ENCODE results near the gene ANKS1B. TPM values are rescaled to one million over a fixed set of nuclear protein-coding genes. Genes with fewer than 3 reads are reported as not detected.

ANKS1B gene
- total RNA-seq, 1 experiment from 2014 or later = not detected

GRCh38 chr12:98816720-98817119 lies 1168.0 kb downstream of the ANKS1B start:
- DNase-seq (ENCODE audit: low spot score) = no peak
- in situ Hi-C loops (cut with HindIII; ENCODE audit: low sequenced_read_pairs) = no loop called here

GRCh38 chr12:98814254-98814653 lies 1170.5 kb downstream of the ANKS1B start:
- DNase-seq (ENCODE audit: low spot score) = no peak
- in situ Hi-C loops (cut with HindIII; ENCODE audit: low sequenced_read_pairs) = no loop called here

GRCh38 chr12:98812225-98812624 lies 1172.5 kb downstream of the ANKS1B start:
- in situ Hi-C loops (cut with HindIII; ENCODE audit: low sequenced_read_pairs) = no loop called here
- no peak for DNase-seq (ENCODE audit: low spot score)

GRCh38 chr12:98808243-98808875 lies 1176.4 kb downstream of the ANKS1B start:
- in situ Hi-C loops (cut with HindIII; ENCODE audit: low sequenced_read_pairs) = no loop called here
- no peak for DNase-seq (ENCODE audit: low spot score)

GRCh38 chr12:98807187-98807586 lies 1177.5 kb downstream of the ANKS1B start:
- no peak for DNase-seq (ENCODE audit: low spot score)
- in situ Hi-C loops (cut with HindIII; ENCODE audit: low sequenced_read_pairs) = no loop called here

GRCh38 chr12:98803468-98804209 lies 1181.1 kb downstream of the ANKS1B start:
- no peak for DNase-seq (ENCODE audit: low spot score)
- in situ Hi-C loops (cut with HindIII; ENCODE audit: low sequenced_read_pairs) = no loop called here

- in situ Hi-C loops (cut with HindIII; ENCODE audit: low sequenced_read_pairs) = no loop called here
Measured at GRCh38 chr12:98799822-98800221, 1184.9 kb downstream of the ANKS1B start.

GRCh38 chr12:98799146-98799810 lies 1185.5 kb downstream of the ANKS1B start:
- no peak for DNase-seq (ENCODE audit: low spot score)
- in situ Hi-C loops (cut with HindIII; ENCODE audit: low sequenced_read_pairs) = no loop called here

More at GRCh38 chr12:98799822-98800221, 1184.9 kb downstream of the ANKS1B start:
- no peak for DNase-seq (ENCODE audit: low spot score)

- DNase-seq (ENCODE audit: low spot score) = no peak
- in situ Hi-C loops (cut with HindIII; ENCODE audit: low sequenced_read_pairs) = no loop called here
Measured at GRCh38 chr12:98797200-98797599, 1187.5 kb downstream of the ANKS1B start.

GRCh38 chr12:98796745-98797144 lies 1188.0 kb downstream of the ANKS1B start:
- DNase-seq (ENCODE audit: low spot score) = no peak
- in situ Hi-C loops (cut with HindIII; ENCODE audit: low sequenced_read_pairs) = no loop called here

GRCh38 chr12:98793121-98793520 lies 1191.6 kb downstream of the ANKS1B start:
- in situ Hi-C loops (cut with HindIII; ENCODE audit: low sequenced_read_pairs) = no loop called here

GRCh38 chr12:98791406-98791805 lies 1193.3 kb downstream of the ANKS1B start:
- DNase-seq (ENCODE audit: low spot score) = no peak
- in situ Hi-C loops (cut with HindIII; ENCODE audit: low sequenced_read_pairs) = no loop called here

More at GRCh38 chr12:98793121-98793520, 1191.6 kb downstream of the ANKS1B start:
- DNase-seq (ENCODE audit: low spot score) = no peak

GRCh38 chr12:98788396-98788795 lies 1196.3 kb downstream of the ANKS1B start:
- in situ Hi-C loops (cut with HindIII; ENCODE audit: low sequenced_read_pairs) = no loop called here

GRCh38 chr12:98786653-98787052 lies 1198.1 kb downstream of the ANKS1B start:
- no peak for DNase-seq (ENCODE audit: low spot score)
- in situ Hi-C loops (cut with HindIII; ENCODE audit: low sequenced_read_pairs) = no loop called here

More at GRCh38 chr12:98788396-98788795, 1196.3 kb downstream of the ANKS1B start:
- DNase-seq (ENCODE audit: low spot score) = peak; percentile 33

- in situ Hi-C loops (cut with HindIII; ENCODE audit: low sequenced_read_pairs) = no loop called here
- DNase-seq (ENCODE audit: low spot score) = no peak
Measured at GRCh38 chr12:98783420-98783819, 1201.3 kb downstream of the ANKS1B start.

- in situ Hi-C loops (cut with HindIII; ENCODE audit: low sequenced_read_pairs) = no loop called here
- DNase-seq (ENCODE audit: low spot score) = no peak
Measured at GRCh38 chr12:98780261-98780660, 1204.5 kb downstream of the ANKS1B start.

- in situ Hi-C loops (cut with HindIII; ENCODE audit: low sequenced_read_pairs) = no loop called here
- DNase-seq (ENCODE audit: low spot score) = no peak
Measured at GRCh38 chr12:98772818-98773217, 1211.9 kb downstream of the ANKS1B start.

- in situ Hi-C loops (cut with HindIII; ENCODE audit: low sequenced_read_pairs) = no loop called here
- no peak for DNase-seq (ENCODE audit: low spot score)
Measured at GRCh38 chr12:98771811-98772752, 1212.7 kb downstream of the ANKS1B start.

GRCh38 chr12:98770230-98770629 lies 1214.5 kb downstream of the ANKS1B start:
- no peak for DNase-seq (ENCODE audit: low spot score)
- in situ Hi-C loops (cut with HindIII; ENCODE audit: low sequenced_read_pairs) = no loop called here
